GM19238 (cell line): ENCODE data around the gene KLHDC9.
A peak's percentile ranks its signal among the peaks of the same experiment; 100 is the strongest.
"Not testable (repeated sequence)": the region's sequence is repeated elsewhere in the genome, so short reads cannot be mapped to it uniquely, and the experiment has no call there.

ENCODE experiments used
- DNase-seq: peaks from one replicate; pipeline ENCODE4 v3.0.0; 2011; ENCODE audit warnings: low spot score; ENCODE audit not compliant: insufficient read length

Gene KLHDC9, protein sequence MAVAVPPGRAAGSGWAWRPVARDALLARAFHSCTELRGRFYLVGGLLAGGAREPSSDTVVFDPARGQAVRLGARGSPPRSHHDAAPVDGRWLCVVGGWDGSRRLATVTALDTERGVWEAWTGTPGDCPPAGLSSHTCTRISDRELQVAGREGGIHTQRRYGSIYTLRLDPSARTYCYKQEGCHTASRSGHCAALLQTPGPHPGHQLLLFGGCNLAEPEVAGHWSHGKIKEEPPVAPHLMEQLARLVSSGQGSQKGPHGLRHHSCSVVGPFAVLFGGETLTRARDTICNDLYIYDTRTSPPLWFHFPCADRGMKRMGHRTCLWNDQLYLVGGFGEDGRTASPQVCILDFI

GRCh38 chr1:161098210-161099068 is at the start of gene KLHDC9:
Gene KLHDC9 (plus strand): TSS chr1:161098361. CDS start chr1:161098536, 175 bp downstream.
- peak; percentile 93 for DNase-seq

GRCh38 chr1:161048949-161049722 is 49.0 kb upstream of the KLHDC9 start:
- no peak for DNase-seq

DNA sequence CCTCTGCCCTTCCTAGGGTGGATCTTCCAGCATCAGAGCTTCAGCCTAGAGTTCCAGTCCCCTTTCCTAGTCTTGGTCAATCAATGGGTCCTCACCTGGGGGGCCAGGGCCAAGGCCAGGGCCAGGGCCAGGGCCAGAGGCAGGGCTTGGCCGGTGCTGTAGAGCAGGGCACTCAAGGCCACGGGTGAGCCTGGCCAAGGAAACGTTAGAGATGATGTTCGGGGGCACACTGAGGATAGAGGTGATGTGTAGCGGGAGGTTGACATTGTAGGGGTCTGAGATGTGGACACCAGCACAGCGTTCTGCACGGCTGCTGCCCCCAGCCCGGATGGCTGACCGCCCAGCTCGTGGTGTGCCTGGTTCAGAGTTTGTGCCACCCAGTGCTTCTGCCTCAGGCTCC is 46.9 kb upstream of the KLHDC9 start:
- no peak for DNase-seq

DNA sequence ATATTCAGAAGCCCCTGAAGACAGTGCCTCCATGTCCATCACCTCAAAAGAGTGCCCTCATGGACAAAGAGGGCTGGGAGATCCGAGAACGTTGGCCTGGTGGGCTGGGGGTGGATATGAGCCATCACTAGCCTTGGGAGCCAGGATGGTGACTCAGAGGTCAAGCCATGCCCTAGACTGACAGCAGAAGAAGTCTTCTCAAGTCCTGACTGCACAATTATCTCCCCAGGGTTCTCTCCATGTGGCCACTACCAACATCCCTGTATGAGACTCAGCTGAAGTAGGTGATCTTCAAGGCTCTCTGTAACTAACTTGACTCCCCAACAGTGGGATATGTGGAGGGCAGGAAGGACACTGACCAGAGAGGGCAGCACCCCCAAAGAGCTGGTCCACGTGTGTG is 45.3 kb upstream of the KLHDC9 start:
- DNase-seq: no peak

- no peak for DNase-seq
These were observed 43.9 kb upstream of the KLHDC9 start for GRCh38 chr1:161054232-161054631.

DNA sequence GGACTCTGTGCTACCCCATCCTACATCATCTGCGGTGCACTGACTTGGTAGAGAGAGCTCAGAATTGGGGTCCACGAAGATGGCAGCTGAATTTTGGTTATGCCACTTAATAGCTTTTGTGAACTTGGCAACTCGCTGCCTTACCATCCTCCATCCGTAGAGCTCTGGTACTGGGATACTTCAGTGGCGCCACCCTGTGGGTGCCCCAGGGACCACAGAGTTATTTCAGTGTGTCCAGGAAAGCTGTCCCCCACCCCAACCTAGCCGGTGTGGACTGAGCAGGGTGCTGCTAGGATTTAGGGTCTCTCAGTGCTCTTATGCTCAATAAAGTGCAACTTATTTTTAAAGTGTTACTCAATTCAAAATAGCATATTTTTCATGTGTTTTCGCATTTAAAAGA is 43.4 kb upstream of the KLHDC9 start:
- no peak for DNase-seq

- DNase-seq: no peak
These were observed 38.9 kb upstream of the KLHDC9 start for GRCh38 chr1:161059293-161059692.

- no peak for DNase-seq
These were observed 36.7 kb upstream of the KLHDC9 start for GRCh38 chr1:161061419-161061818.

DNA sequence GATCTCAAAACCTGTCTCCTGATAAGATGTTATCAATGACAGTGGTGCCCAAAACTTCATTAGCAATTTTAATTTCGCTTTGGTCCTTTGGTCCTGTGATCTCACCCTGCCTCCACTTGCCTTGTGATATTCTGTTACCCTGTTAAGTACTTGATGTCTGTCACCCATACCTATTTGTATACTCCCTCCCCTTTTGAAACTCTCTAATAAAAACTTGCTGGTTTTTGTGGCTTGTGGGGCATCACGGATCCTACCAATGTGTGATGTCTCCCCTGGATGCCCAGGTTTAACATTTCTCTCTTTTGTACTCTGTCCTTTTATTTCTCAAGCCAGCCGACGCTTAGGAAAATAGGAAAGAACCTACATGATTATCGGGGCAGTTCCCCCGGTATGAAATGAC is 34.2 kb upstream of the KLHDC9 start:
- not testable (repeated sequence) for DNase-seq

- not testable (repeated sequence) for DNase-seq
These were observed 32.5 kb upstream of the KLHDC9 start for GRCh38 chr1:161065681-161066080.

DNA sequence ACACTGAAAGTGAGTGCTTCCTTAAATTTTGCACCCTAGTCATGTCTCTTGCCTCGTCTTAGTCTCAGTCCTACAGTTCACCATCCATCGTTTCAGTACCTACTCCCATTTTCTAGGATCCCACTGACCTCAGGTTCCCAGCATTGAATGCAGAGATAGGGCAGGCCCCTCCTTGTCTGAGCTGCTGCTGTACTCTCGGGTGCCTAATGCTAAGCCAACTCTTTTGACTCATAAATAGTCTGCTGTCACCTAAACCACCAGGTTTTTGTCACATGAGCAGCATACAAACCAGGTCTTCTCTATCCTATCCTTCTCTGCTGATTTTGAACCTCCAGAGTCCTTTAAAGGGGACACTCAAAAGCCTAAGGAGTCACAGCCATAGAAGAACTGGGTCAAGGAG is 31.5 kb upstream of the KLHDC9 start:
- no peak for DNase-seq

GRCh38 chr1:161068306-161069234 is 29.6 kb upstream of the KLHDC9 start:
- DNase-seq: peak; percentile 83

- DNase-seq: no peak
These were observed 28.9 kb upstream of the KLHDC9 start for GRCh38 chr1:161069241-161069640.

DNA sequence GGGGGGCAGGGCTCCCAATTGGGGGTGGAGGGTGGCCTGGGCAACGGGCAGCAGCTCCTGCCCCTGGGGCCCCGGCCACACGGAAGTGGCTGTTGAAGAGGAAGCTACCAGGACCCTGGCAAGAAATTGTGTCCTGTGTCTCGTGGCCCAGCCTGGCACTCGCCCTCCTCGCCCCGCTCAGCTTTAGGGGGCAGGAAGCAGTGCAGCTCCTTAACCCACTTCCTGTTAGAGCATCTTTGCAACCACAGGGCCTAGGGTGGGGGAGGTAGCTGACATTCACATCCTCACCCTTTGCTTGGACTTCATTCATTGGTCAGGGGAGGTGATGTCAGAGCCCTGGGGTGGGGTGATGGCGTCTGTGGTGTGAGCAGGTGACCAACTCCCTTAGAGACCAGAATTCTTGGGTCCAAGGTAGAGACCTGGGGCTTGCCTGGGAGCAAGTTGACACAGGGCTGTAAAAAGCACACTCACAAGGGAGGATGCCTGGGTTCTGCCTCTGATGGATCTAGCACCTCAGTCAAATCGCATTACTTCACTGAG is 28.4 kb upstream of the KLHDC9 start, which contains the start of gene ARHGAP30:
ARHGAP30 (minus strand) TSS at position 161 of the 540 bp plus-strand sequence. CDS start 267 bp downstream, outside the sequence.
- peak; percentile 94 for DNase-seq

DNA sequence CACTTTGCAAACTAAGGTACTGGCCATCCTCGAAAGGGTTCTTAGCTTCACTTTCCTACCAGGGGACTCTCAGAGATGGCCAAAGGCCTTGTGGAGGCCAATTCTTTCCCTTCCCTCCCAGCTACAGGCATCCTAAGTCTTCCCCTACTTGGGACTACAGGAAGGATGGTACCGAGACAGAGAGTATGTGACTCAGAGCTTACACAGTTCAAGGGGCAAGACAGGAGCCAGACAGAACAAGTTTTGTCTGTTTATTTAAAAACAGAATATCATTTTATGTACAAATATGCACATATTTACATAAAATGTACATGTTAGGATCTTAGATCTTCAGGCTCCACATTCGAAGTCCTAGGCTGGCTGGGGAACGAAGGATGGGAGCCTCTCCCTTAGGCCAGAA is 27.4 kb upstream of the KLHDC9 start:
- no peak for DNase-seq

DNA sequence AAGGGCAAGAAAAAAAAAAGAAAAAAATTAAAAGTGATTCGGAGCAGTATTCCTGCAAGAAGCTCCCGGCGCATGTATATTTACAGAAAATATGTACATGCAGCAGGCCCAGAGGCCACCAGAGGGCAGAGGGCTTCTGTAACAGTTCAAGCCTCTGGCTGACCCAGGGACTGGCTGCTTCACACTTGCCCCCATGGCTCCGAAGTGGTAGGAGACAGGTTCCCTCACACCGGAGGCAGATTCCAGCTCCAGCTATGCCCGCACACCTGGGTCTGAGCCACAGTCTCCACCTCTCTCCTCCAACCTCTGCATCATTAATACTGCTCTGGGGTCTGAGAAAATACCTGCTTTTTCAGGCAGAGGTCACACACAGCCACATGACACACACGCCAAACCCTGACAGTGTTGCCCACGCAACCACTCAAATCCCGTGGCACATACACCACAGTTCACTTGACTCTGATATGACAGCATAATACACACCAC is 26.2 kb upstream of the KLHDC9 start:
- DNase-seq: peak; percentile 69

GRCh38 chr1:161072751-161073449 is 25.3 kb upstream of the KLHDC9 start:
- DNase-seq: no peak

DNA sequence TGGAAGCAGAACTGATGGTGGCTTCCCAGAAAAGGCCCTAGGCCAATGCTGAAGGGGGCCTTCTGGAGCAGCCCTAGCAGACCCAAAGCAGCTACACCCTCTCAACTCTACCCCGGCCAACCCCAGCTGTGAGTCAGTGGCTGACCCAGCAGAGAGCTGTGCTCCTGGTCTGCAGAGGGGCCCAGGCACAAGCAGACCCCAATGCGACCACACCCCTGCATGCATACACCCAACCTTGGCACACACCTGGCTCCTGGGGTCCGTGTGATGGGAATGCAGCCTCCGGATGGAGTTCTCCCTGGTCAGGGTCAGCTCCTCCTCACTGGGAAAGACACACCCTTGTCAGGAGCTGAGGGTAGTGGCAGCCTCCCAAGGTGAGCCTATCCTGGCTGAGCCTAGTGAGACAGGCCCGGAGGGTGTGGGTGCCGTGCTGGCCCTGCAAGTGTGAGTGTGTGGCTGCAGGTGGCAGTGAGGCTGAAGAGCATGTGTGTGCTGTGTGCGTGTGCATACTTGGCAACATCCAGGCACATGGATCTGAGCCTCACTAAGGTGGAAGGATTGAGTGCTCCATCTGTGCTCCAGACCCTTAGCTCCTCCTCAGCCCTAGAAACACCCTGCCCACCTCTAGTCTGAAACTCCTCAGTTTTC is 24.6 kb upstream of the KLHDC9 start:
- no peak for DNase-seq
